ENCODE results near the gene PSMG4. TPM values are rescaled to one million over a fixed set of nuclear protein-coding genes. Genes with fewer than 3 reads are reported as not detected.
A peak's percentile ranks its signal among the peaks of the same experiment; 100 is the strongest.

The PSMG4 gene
- polyA plus RNA-seq, 1 experiment = 24.7 TPM

GRCh38 chr6:3232017-3232945 lies 26.5 kb upstream of the PSMG4 start:
- DNase-seq (ENCODE audit: low read depth) = no peak
- H3K4me3 ChIP-seq (ENCODE audit: low read depth, low read length) = peak overlapping the region; percentile 63
- TF ChIP-seq CTCF (IDR thresholded peaks at IDR 0.05; ENCODE audit: insufficient read depth, low read depth, low read length) = no peak
- CTCF ChIA-PET = interaction anchor here (1.0 to 1.6 kb wide), 3 partner anchors 9 to 20 kb away, joined by 3 to 6 read pairs (median 3); no protein-coding TSS in a partner anchor
- H3K27me3 ChIP-seq (ENCODE audit: control insufficient read depth, insufficient read depth, low read length) = peaks cover 34% of the 10 kb centered on the region
- H3K36me3 ChIP-seq (ENCODE audit: control insufficient read depth, insufficient read depth, low read length) = no peaks in the 10 kb centered on the region
- POLR2A ChIA-PET = no interaction called here

- CTCF ChIA-PET = no interaction called here
- POLR2A ChIA-PET = interaction anchor here (0.6 kb wide), 1 partner anchor 71 kb away, joined by 6 read pairs; no protein-coding TSS in a partner anchor
- no peaks in the 10 kb centered on the region for H3K36me3 ChIP-seq (ENCODE audit: control insufficient read depth, insufficient read depth, low read length)
Measured at GRCh38 chr6:3233321-3233720, 25.4 kb upstream of the PSMG4 start.

GRCh38 chr6:3233904-3234303 lies 24.8 kb upstream of the PSMG4 start:
- no peak for TF ChIP-seq CTCF (IDR thresholded peaks at IDR 0.05; ENCODE audit: insufficient read depth, low read depth, low read length)
- no peak overlapping the region for H3K4me3 ChIP-seq (ENCODE audit: low read depth, low read length)
- POLR2A ChIA-PET = interaction anchor here (0.6 kb wide), 1 partner anchor 71 kb away, joined by 6 read pairs; no protein-coding TSS in a partner anchor
- no peak for DNase-seq (ENCODE audit: low read depth)
- H3K27me3 ChIP-seq (ENCODE audit: control insufficient read depth, insufficient read depth, low read length) = peaks cover 27% of the 10 kb centered on the region
- CTCF ChIA-PET = no interaction called here
- no peaks in the 10 kb centered on the region for H3K36me3 ChIP-seq (ENCODE audit: control insufficient read depth, insufficient read depth, low read length)

More at GRCh38 chr6:3233321-3233720, 25.4 kb upstream of the PSMG4 start:
- Histone ChIP-seq H3K27me3 (ENCODE audit: control insufficient read depth, insufficient read depth, low read length) (peaks cover 31% of the 10 kb centered on the region), H3K4me3 (ENCODE audit: low read depth, low read length) (no peak overlapping the region)
- no peak for TF ChIP-seq CTCF (IDR thresholded peaks at IDR 0.05; ENCODE audit: insufficient read depth, low read depth, low read length)
- no peak for DNase-seq (ENCODE audit: low read depth)

- H3K4me3 ChIP-seq (ENCODE audit: low read depth, low read length) = no peak overlapping the region
- ChIA-PET POLR2A (no interaction called here), CTCF (interaction anchor here (1.0 kb wide), 1 partner anchor 26 kb away, joined by 3 read pairs; no protein-coding TSS in a partner anchor)
- DNase-seq (ENCODE audit: low read depth) = no peak
- no peak for TF ChIP-seq CTCF (IDR thresholded peaks at IDR 0.05; ENCODE audit: insufficient read depth, low read depth, low read length)
- H3K27me3 ChIP-seq (ENCODE audit: control insufficient read depth, insufficient read depth, low read length) = peaks cover 17% of the 10 kb centered on the region
- no peaks in the 10 kb centered on the region for H3K36me3 ChIP-seq (ENCODE audit: control insufficient read depth, insufficient read depth, low read length)
Measured at GRCh38 chr6:3235486-3235885, 23.3 kb upstream of the PSMG4 start.

GRCh38 chr6:3236005-3236404 lies 22.7 kb upstream of the PSMG4 start:
- no peak for TF ChIP-seq CTCF (IDR thresholded peaks at IDR 0.05; ENCODE audit: insufficient read depth, low read depth, low read length)
- no peak for DNase-seq (ENCODE audit: low read depth)
- no peak overlapping the region for H3K4me3 ChIP-seq (ENCODE audit: low read depth, low read length)
- POLR2A ChIA-PET = no interaction called here
- CTCF ChIA-PET = interaction anchor here (1.0 kb wide), 1 partner anchor 27 kb away, joined by 3 read pairs; no protein-coding TSS in a partner anchor
- H3K27me3 ChIP-seq (ENCODE audit: control insufficient read depth, insufficient read depth, low read length) = peaks cover 19% of the 10 kb centered on the region
- no peaks in the 10 kb centered on the region for H3K36me3 ChIP-seq (ENCODE audit: control insufficient read depth, insufficient read depth, low read length)
